HG03095 (cell line): ENCODE measurements around the gene ZDHHC11B.
"Not testable (repeated sequence)": the region's sequence is repeated elsewhere in the genome, so short reads cannot be mapped to it uniquely, and the experiment has no call there.

ENCODE experiments used
- ATAC-seq: cut with Tn5 transposase; IDR thresholded peaks from one replicate; pipeline ENCODE4 v1.9.1; 2021; ENCODE audit warnings: moderate library complexity; ENCODE audit not compliant: unreplicated experiment

The ZDHHC11B gene

GRCh38 chr5:770585-770984 lies 13.9 kb downstream of the ZDHHC11B start:
- not testable (repeated sequence) for ATAC-seq

- ATAC-seq, result not testable (repeated sequence)
Observed at GRCh38 chr5:769485-770145, 14.9 kb downstream of the ZDHHC11B start.

GRCh38 chr5:766666-767431 lies 17.7 kb downstream of the ZDHHC11B start:
- ATAC-seq, result no peak

- no peak for ATAC-seq
Observed at GRCh38 chr5:765948-766631, 18.4 kb downstream of the ZDHHC11B start.

- ATAC-seq, result no peak
Observed at GRCh38 chr5:763998-764781, 20.3 kb downstream of the ZDHHC11B start.

GRCh38 chr5:763397-763796 lies 21.1 kb downstream of the ZDHHC11B start:
- no peak for ATAC-seq

GRCh38 chr5:762996-763395 lies 21.5 kb downstream of the ZDHHC11B start:
- not testable (repeated sequence) for ATAC-seq

GRCh38 chr5:761854-762710 lies 22.4 kb downstream of the ZDHHC11B start:
- no peak for ATAC-seq

GRCh38 chr5:761059-761771 lies 23.3 kb downstream of the ZDHHC11B start:
- ATAC-seq, result no peak

GRCh38 chr5:760363-761058 lies 24.0 kb downstream of the ZDHHC11B start:
- no peak for ATAC-seq

GRCh38 chr5:759781-760362 lies 24.7 kb downstream of the ZDHHC11B start:
- ATAC-seq, result no peak

GRCh38 chr5:759111-759751 lies 25.3 kb downstream of the ZDHHC11B start:
- no peak for ATAC-seq

GRCh38 chr5:758698-759053 lies 25.9 kb downstream of the ZDHHC11B start:
- no peak for ATAC-seq

GRCh38 chr5:757931-758697 lies 26.4 kb downstream of the ZDHHC11B start:
- ATAC-seq, result no peak

- no peak for ATAC-seq
Observed at GRCh38 chr5:757346-757930, 27.1 kb downstream of the ZDHHC11B start.

GRCh38 chr5:756865-757345 lies 27.6 kb downstream of the ZDHHC11B start:
- ATAC-seq, result no peak

- no peak for ATAC-seq
Observed at GRCh38 chr5:756171-756570, 28.4 kb downstream of the ZDHHC11B start.
